ENCODE results near the gene TMCO6.

Gene TMCO6

GRCh38 chr5:140673187-140673976, 34.1 kb downstream of the TMCO6 start, which contains the start of gene DND1:
TSS of gene DND1 (minus strand) at chr5:140673576. CDS start at chr5:140673542, 34 bp downstream.
- DNase-seq (ENCODE audit: low read depth in 2 of 2) = no peak

GRCh38 chr5:140674211-140674610, 35.0 kb downstream of the TMCO6 start:
- DNase-seq (ENCODE audit: low read depth in 2 of 2) = no peak

GRCh38 chr5:140674629-140675028, 35.4 kb downstream of the TMCO6 start:
- no peak for DNase-seq (ENCODE audit: low read depth in 2 of 2)

GRCh38 chr5:140677947-140678346, 38.7 kb downstream of the TMCO6 start:
- no peak for DNase-seq (ENCODE audit: low read depth in 2 of 2)

GRCh38 chr5:140678993-140679392, 39.7 kb downstream of the TMCO6 start:
- DNase-seq (ENCODE audit: low read depth in 2 of 2) = no peak

- DNase-seq (ENCODE audit: low read depth in 2 of 2) = no peak
Measured at GRCh38 chr5:140690376-140690932, 51.2 kb downstream of the TMCO6 start.

GRCh38 chr5:140690941-140691924, 52.0 kb downstream of the TMCO6 start, which contains the start of the genes HARS1 and HARS2:
TSS of gene HARS1 (minus strand) at chr5:140691370. CDS start at chr5:140691304, 66 bp downstream.
TSS of gene HARS2 (plus strand) at chr5:140691455. CDS start at chr5:140691649, 194 bp downstream.
- peak; percentile 68 to 70 for DNase-seq (ENCODE audit: low read depth in 2 of 2)

GRCh38 chr5:140694276-140694675, 55.0 kb downstream of the TMCO6 start:
- DNase-seq (ENCODE audit: low read depth in 2 of 2) = no peak
